22Rv1 (cell line): ENCODE results near the gene RTL10.

Experiments used
- ZFX ChIP-seq: fragments of 450-650 bp; IDR thresholded peaks from 2 replicates; pipeline ENCODE4 v1.6.1; 2017; ENCODE audit warnings: antibody characterized with exemption, borderline replicate concordance
- TF ChIP-seq, protein P1 (sequence below): fragments of 450-650 bp; IDR thresholded peaks from 2 replicates; pipeline ENCODE4 v1.5.1; 2017; ENCODE audit warnings: mild to moderate bottlenecking

GRCh38 chr22:19871023-19871844 lies 16.6 kb upstream of the RTL10 start:
- TF ChIP-seq, protein P1, sequence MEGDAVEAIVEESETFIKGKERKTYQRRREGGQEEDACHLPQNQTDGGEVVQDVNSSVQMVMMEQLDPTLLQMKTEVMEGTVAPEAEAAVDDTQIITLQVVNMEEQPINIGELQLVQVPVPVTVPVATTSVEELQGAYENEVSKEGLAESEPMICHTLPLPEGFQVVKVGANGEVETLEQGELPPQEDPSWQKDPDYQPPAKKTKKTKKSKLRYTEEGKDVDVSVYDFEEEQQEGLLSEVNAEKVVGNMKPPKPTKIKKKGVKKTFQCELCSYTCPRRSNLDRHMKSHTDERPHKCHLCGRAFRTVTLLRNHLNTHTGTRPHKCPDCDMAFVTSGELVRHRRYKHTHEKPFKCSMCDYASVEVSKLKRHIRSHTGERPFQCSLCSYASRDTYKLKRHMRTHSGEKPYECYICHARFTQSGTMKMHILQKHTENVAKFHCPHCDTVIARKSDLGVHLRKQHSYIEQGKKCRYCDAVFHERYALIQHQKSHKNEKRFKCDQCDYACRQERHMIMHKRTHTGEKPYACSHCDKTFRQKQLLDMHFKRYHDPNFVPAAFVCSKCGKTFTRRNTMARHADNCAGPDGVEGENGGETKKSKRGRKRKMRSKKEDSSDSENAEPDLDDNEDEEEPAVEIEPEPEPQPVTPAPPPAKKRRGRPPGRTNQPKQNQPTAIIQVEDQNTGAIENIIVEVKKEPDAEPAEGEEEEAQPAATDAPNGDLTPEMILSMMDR: no peak
- TF ChIP-seq ZFX: no peak
